Frontal cortex (tissue), 4 donors: Measurements from ENCODE around the gene KRTAP5-5. TPM values are rescaled to one million over a fixed set of nuclear protein-coding genes. Genes with fewer than 3 reads are reported as not detected.
"Not testable (repeated sequence)": the region's sequence is repeated elsewhere in the genome, so short reads cannot be mapped to it uniquely, and the experiment has no call there.

Experiments used
- DNase-seq, 2 donors: peaks; one replicate each; pipeline ENCODE4 v3.0.0; 2012; ENCODE audit warnings: low spot score in 2 of 2
- FAIRE-seq: peaks from 2 replicates; lab custom pipeline; 2012; peaks lifted over from hg19 to GRCh38; lab: Jason Lieb, UNC
- total RNA-seq: library from RNA; depleted of rRNA; stranded (reverse); fragments of >200 nt; gene quantifications from one replicate; pipeline ENCODE4 v1.2.3, GENCODE V29; 2014
- donor health status: control.
- donor health status: control.
- donor health status: control.

KRTAP5-5 gene
- total RNA-seq, 1 donor from 2014 or later = not detected

DNA sequence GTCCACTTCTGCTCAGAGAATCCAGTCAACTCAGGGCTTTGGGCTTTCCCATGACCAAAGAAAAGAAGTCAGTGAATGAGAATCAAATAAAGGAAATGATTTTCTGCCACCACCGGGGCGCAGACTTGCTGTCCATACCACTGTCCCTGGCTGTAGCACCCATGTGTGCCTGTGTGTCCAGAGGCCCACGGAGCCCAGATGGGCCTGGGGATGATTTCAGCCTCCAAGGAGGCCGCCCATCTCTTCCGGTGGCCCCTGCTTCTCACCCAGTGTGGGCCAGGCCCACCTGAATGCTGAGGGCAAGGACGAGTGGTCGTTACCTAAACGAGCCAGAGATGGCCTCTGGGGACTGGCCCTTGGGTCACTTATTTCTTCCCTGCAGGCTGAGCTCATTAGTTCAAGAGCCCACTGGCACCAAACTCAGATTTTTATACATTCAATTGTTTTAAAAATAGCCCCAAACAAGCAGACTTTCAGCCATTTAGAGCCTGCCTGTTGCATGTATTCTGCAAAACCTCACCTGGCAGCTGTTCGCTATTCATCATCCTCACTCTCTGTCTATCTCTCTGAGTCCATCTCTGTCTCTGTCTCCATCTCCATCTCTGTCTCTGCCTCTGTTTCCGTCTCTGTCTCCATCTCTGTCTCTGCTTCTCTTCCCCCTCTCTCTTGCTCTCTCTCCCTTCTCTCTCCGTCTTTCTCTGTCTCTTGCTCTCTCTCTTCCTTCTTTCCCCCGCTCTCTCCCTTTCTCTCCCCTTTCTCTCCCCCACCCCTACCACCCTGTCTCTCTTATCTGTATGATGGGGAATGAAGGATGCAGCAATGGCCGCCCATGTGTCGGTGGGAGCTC lies 24.2 kb downstream of the KRTAP5-5 start:
- DNase-seq (no peak), FAIRE-seq (no peak)

DNA sequence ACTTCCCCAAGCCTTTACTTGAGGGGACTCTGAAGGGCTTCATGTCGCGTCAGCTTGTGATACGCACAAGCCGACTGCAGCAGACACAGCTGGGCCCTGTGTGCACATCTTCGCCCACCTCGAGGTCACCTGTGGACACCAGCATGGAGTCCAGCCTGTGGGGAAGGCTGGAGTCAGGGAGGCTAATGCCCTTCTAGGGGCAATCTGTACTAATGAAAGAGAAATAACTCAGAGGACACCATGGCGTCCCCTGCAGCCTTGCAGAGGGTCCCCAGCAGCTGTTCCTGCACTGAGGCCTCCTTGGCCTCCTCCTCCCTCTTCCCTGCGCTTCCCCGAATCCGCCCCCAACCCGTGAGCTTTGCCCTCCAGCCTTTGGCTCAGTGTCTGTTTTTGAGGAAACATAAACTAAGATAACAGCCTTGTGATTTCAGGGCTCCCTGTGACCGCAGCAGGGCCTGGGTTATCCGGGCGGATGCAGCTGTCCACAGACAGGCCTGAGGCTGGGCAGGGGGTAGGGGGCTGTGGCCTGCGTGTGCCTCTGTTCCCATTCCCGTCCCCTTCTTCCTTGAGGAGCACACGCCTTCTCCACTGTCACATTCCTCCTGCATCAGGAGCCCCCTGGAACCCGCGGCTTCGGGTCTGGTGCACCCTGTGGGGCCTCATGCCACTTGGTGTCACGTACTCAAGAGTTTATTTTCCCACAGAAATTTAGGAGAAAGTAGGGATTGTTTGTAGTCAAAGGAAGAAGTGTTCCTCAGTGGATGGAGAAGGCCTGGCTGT lies 25.0 kb downstream of the KRTAP5-5 start:
- no peak for FAIRE-seq
- no peak for DNase-seq

DNA sequence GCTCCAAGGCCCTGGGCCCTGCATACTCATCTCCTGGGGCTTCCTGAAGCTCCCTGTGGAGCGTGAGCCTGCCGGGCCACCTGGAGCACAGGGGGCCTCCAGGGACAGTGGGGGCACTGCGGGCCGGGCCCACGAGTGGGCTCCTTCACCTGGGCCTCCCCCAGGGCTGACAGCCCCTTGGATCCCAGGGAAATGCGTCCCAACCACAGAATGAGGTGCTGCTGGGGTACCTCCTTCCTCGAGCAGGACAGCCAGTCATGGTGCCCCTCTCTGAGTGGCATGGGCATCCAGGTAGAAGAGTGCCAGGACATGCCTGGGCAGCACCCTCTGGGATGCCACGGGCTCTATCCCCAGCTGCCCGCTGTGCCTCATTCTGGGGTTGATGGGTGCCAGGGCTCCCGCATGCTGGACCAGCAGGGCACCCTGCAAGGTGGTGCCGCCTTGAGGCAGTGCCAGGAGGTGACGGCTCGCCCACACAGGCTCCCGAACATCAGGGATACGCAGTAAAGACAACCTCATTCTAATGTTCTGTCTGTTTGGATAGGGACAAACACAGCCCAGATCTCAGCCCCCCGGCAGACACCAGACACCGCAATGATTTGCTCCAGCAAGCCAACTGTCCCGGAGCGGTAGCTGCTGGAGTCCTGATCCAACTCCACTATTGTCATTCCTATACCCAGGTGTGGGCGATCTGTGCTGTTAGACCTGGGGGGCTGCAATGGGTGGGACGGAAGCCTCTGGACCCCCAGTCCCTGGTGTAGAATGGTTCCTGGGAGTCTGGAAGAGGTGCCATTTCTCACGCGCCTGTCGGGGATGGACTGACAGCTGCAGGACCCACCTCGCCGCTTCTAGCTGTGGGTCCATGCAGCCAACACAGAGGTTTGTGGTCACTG lies 25.8 kb downstream of the KRTAP5-5 start:
- DNase-seq (no peak), FAIRE-seq (no peak)

DNA sequence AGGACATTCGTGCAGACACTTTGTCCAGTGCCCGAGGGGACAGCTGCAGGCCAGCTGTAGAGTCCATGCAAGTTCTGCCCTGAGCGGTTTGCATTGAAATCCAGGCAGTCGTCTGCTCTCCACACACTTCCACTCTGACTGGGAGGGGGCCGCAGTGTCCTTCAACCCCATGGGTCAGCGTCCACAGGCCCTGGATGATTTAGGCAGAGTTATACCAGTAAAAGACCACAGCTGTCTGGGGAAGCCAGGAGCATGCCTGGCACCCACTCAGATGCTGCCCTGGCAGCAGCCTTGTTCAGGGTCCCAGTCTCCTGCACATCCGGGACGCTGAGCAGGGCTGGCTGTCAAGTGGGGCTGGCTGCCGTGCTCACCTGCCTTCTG lies 26.5 kb downstream of the KRTAP5-5 start:
- DNase-seq (no peak), FAIRE-seq (no peak)

DNA sequence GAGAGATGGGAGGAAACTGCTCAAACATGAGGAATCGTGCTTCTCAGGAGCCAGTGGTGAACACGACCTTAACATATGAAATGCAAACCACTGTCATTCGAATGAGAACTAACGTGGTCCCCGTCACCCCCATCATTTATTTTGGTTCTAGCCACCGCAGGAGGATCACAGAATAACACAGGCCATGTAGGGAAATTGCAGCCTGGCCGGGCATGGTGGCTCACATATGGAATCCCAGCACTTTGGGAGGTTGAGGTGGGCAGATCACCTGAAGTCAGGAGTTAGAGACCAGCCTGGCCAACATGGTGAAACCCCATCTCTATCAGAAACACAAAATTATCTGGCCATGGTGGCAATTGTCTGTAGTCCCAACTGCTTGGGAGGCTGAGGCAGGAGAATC lies 27.1 kb downstream of the KRTAP5-5 start:
- FAIRE-seq = no peak
- no peak for DNase-seq

DNA sequence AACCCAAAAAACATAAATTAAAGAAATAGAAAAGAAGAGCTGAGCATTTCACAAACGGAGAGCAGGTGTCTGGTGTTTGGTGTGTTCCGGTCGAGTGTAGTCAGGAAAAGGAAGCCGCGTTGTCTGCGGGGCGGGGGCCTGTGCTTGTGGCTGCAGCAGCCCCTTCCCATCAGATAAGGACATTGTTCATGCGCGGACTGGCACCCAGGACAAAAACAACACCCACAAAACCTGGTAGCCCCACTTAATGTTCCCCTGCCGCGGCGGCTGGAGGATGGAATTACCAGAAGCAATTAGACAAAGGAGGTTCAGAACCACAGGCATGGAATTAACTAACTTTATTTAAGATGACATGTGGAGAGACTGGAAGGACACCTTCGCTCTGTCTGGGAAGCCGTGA lies 29.9 kb downstream of the KRTAP5-5 start:
- DNase-seq (no peak), FAIRE-seq (no peak)

DNA sequence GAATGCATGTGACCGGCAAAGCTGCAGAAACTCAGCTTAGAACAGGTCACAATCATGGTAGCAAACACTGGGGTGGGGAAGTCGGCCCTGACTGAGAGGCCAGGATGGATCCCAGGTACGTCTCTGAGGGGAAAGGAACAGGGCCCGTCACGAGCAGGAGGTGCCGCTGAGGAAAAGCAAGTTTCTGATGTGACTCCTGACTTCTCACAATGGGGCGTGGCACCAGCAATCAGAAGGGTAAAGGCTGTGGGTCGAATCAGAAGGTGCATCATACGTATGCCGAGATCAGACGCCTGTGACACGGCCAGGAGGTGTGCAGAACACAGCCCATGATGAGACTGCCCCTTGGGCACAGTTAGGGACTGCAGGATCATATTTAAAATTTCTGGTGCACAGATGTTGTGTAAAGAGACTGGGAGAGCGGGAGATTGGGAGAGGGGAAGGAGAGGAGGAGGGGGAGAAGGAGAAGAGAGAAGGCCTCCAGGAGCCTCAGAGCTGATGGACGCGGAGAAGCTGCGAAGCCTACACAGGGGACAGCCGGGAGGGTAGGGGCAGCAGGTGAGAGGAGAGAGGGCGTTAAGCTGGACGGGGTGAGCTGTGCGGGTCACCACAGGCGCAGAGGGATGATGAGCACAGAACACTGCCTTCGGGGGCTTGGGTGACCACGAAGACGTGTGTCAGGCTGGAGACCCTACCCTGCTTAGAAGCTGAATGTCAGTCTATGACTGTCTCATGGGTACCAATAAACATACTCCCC lies 30.7 kb downstream of the KRTAP5-5 start:
- DNase-seq (no peak), FAIRE-seq (no peak)

DNA sequence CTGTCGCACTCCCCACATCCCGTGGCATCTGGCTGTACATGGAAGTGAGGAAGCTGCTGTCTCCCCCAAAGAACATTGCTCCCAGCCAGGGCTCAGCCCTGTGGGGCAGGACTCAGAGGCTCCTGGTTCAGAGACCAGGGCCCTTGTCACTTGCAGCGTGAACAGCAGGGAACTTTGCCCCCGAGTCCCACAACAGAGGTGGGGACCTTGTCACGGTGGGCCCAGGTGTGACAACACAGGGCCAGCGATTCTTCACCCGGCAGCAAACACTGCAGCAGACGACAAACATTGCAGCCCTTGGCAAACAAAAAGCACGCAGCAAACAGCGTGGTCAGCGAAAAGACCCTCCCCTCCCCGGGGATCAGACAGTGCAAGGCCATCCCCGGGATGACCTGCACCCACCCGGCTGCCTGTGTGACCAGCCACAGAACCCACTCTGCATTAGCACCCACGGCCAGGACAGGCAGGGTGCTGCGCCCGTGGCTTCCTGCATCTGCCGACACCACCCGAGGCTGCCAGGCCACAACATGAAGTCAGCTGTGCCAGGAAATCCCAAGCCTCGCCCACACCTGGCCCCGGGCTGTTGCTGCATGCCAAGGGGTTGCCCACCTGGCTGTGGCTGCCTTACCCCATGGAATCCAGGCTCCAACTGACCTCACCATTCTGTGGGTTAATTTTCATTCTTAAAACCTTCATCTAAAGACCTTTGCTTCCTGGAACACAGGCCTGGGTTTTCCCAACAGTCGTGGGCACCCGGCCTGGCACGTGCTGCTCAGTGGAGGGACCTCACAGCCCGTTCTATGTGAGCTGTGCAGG lies 32.1 kb downstream of the KRTAP5-5 start:
- FAIRE-seq = not testable (repeated sequence)

DNA sequence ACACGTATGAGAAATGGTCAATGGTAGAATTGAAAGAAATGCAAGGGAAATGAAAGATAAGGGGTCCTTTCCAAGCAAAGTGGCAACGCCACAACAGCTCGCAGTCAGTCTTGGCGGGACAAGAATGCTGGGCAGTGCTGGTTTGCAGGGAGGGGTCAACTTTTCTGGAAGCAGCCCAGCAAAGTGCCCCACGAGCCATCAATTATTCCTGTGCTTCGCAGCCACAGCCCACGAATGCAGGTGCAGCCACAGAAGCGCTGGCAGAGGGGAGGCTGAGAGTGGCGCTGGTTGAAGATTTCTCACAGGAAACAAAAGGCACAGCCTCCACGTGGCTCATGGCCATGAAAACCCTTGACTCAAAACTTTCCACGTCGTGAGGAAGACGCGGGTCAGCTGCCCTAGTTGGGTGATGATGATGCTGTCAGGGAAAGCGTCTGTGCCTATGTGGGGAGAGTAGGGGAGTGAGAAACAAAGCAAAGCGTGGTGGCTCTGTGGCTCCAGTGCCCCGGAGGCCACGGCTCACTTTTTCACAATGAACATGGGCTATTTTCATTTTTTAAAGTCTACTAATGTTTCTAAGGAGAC lies 33.2 kb downstream of the KRTAP5-5 start:
- not testable (repeated sequence) for DNase-seq, FAIRE-seq

More for the DNA sequence above, 32.1 kb downstream of the KRTAP5-5 start:
- DNase-seq = not testable (repeated sequence)

DNA sequence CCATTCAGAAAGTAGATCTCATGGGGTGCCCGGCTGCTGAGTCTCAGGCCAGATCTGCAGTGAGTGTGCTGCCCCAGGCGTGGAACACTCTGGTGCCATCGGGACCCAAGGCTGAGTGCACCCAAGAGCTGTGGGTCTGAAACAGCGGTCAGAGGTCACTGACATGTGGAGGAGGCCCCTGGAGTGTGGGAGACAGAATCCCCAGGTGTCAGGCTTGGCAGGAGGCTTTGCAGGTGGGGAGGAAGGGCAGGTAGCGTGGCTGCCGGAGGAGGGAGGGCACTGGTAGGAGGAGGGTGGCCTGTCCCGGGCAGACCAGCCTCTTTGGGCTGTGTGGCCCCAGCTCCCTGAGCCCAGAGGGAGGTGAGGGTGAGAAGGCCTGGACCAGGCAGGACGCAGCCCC lies 35.7 kb downstream of the KRTAP5-5 start:
- DNase-seq (no peak), FAIRE-seq (no peak)

DNA sequence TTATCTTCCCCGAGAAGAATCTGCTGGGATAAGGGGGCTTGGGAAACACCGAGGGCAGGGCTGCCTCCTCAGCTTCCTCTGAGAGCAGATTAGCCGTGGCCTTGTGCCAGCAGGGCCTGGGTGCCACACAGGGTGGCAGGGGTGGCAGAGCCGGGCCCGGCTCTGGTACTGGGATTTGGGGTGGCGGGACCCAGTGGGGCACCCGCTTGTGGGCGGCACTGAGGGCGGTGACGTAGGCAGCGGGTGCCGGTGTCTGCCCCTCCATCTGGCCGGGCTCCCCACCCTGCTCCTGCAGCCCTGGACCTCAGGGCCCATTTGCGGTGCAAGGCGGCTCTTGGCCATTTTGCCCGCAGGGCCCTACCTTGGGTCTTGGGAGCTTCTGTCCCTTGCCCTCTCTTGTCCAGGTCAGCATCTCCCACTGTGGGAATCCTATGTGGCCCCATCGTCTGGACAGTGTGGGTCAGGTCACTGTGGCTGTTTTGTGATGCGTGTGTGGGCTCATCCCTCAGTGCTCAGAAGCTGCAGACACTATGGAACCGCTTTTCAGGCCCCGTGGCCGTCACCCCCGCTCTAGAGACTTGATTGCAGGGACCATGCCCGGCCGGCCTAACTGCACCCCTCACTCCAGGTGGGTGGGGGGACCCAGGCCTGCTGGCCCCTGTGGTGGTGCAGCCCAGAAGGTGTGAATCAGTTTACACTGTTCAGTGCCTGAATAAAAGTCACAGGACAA lies 37.7 kb downstream of the KRTAP5-5 start:
- no peak for FAIRE-seq

DNA sequence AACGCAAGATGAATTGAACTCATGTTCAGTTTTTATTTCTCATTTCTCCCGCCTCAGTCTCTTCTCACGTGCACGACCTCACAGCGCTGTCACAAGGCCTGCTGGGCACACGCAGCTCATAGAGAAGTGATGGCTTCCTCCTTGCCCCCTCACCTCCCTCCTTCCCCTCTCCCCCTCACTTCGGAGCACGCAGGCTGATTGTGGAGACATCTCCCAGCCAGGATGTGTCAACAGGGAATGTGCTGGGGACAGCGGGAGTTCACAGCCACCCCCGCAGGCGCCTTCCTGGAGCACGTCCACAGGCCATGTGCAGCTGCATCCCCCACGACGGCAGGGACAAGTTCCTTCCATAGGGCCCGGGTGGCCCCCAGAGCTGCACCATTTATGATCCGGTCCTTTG lies 38.3 kb downstream of the KRTAP5-5 start:
- no peak for FAIRE-seq
- DNase-seq = no peak

More for the DNA sequence above, 37.7 kb downstream of the KRTAP5-5 start:
- no peak for DNase-seq

DNA sequence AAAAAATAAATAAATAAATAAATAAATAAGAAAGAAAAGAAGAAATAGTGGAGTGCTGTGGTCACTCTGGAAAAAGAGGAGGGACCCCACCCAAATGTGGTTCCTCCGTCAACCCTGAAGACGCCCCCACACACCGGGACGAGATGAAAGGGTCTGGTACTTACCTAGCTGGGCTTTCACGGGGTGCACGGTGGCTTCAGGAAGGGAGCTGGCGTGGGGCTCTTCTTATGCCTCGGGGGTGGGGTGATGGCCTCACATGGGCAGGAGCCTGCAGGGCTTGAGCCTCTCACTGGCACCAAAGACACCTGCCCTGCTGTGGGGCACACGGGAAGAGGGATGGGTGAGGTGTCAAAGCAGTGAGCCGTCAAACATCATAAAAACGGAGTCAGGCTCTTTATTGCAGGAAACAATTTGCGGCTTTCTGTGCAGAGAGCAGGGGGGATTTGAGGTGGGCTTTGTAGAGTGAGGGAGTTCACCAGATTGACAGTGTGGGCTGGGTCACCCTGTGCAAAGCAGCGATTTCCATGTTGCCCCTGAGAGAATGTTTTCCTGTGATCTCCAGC lies 39.4 kb downstream of the KRTAP5-5 start:
- no peak for FAIRE-seq

DNA sequence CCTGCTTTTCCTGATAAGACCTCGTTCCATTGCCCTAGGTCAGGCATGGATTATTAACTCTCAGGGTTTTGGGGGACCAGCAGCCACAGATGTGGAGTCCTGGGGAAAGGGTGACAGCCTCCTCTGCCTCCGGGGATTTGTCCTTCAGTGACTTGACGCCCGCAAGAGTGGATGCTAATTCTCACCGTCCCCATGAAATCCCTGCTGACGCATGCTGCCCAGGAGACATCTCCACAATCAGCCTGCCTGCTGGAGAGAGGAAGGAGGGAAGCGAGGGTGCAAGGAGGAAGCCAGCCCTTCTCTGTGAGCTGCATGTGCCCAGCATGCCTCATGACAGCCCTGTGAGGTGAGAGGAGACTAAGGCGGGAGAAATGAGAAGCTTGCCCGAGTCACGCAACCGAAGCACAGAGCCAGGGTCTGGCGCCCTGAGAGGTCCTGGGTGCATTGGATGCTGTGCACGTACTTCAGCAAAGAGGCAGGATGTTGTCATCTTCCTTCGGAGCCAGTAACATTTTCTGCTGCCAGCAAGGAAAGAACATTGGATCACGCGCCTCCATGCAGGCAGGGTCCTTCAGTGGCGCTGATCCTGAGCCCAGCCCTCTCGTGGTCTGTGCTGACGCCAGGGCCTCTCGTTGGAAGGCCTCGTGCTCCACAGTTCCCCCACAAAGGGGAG lies 40.1 kb downstream of the KRTAP5-5 start:
- FAIRE-seq = no peak
- DNase-seq = peak; percentile 28 to 41

More for the DNA sequence above, 39.4 kb downstream of the KRTAP5-5 start:
- DNase-seq = no peak

DNA sequence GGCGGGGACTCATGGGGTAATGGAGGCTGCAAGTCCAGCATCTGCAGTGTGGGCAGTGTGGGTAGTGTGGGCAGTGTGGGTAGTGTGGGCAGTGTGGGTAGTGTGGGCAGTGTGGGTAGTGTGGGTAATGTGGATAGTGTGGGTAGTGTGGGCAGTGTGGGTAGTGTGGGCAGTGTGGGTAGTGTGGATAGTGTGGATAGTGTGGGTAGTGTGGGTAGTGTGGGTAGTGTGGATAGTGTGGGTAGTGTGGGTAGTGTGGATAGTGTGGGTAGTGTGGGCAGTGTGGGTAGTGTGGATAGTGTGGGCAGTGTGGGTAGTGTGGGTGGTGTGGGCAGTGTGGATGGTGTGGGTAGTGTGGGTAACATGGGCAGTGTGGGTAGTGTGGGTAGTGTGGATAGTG lies 40.9 kb downstream of the KRTAP5-5 start:
- peak; percentile 86 for FAIRE-seq

DNA sequence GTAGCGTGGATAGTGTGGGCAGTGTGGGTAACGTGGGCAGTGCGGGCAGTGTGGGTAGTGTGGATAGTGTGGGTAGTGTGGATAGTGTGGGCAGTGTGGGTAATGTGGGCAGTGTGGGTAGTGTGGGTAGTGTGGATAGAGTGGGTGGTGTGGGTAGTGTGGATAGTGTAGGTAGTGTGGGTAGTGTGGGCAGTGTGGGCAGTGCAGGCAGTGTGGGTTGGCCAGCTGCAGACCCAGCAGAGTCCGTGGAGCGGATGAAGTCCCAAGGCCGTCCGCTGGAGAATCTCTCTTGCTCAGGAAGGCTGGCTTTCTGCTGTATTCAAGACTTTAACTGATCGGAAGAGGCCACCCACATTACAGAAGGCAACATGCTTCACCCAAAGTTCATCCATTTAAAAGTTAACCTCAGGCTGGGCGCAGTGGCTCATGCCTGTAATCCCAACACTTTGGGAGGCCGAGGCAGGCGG lies 41.4 kb downstream of the KRTAP5-5 start:
- FAIRE-seq (no peak), DNase-seq (no peak)

More for the DNA sequence above, 40.9 kb downstream of the KRTAP5-5 start:
- DNase-seq = not testable (repeated sequence)
